B cell (primary cell): ENCODE data around the gene PTPRE. TPM values are rescaled to one million over a fixed set of nuclear protein-coding genes. Genes with fewer than 3 reads are reported as not detected.

Experiments
- ATAC-seq: fragments of 200-7000 bp; cut with Tn5 transposase; one replicate; pipeline ENCODE4 v1.10.0; 2021; ENCODE audit warnings: low read depth, mild to moderate bottlenecking, moderate number of reproducible peaks, moderate library complexity
- CTCF ChIA-PET: fragments of 350-600 bp; sonication (Branson Sonifier 250); formaldehyde crosslinking; loops from one replicate; lab custom pipeline; 2021; ENCODE audit warnings: antibody characterized with exemption, inconsistent platforms; lab: Charles Lee
- POLR2A ChIA-PET: fragments of 350-600 bp; sonication (Branson Sonifier 250); formaldehyde crosslinking; loops from one replicate; lab custom pipeline; 2021; ENCODE audit warnings: antibody characterized with exemption; lab: Charles Lee
- DNase-seq: peaks from one replicate; pipeline ENCODE4 v3.0.0; 2013
- H2AFZ ChIP-seq: 2 replicates; pipeline ENCODE4 v1.6.1; 2012; ENCODE audit warnings: mild to moderate bottlenecking, low read depth, low read length; ENCODE audit not compliant: insufficient read depth, poor library complexity, severe bottlenecking
- H3K27ac ChIP-seq, 2 donors: 1 replicate in 1 of 2; 2 replicates in 1 of 2; pipeline ENCODE4 v1.5.1; 2012 to 2013; ENCODE audit warnings: low read length in 2 of 2, mild to moderate bottlenecking in 2 of 2, moderate library complexity in 1 of 2
- H3K27me3 ChIP-seq, 4 experiments: fragments of 200-600 bp in 1 of 4; sonication (generic) in 1 of 4; replicated peaks in 1 of 4; 1 replicate in 2 of 4; 2 replicates in 2 of 4; pipeline versions ENCODE4 v1.6.1 to v1.7.0; 2013 to 2016; ENCODE audit warnings: low read length in 3 of 4, mild to moderate bottlenecking in 2 of 4, mixed read lengths in 1 of 4, moderate library complexity in 1 of 4; ENCODE audit not compliant: insufficient read depth in 4 of 4, control insufficient read depth in 3 of 4; ENCODE audit errors: control extremely low read depth in 1 of 4
- H3K36me3 ChIP-seq, 2 experiments: replicated peaks in 1 of 2; 1 replicate in 1 of 2; 2 replicates in 1 of 2; pipeline versions ENCODE4 v1.6.1 to v1.7.1; 2013; ENCODE audit warnings: low read length in 1 of 2; ENCODE audit not compliant: insufficient read depth in 2 of 2, control insufficient read depth in 1 of 2; ENCODE audit errors: control extremely low read depth in 1 of 2, extremely low read depth in 1 of 2
- H3K4me1 ChIP-seq, 2 donors: fragments of 200-600 bp in 1 of 2; sonication (generic) in 1 of 2; 1 replicate in 1 of 2; 2 replicates in 1 of 2; pipeline versions ENCODE4 v1.5.1 to v1.6.1; 2013 to 2017; ENCODE audit warnings: low read length in 2 of 2; ENCODE audit not compliant: control insufficient read depth in 2 of 2, insufficient read depth in 2 of 2
- H3K4me2 ChIP-seq: replicated peaks from 2 replicates; pipeline ENCODE3; 2012; ENCODE audit warnings: mild to moderate bottlenecking, low read depth, low read length; ENCODE audit not compliant: poor library complexity, severe bottlenecking
- H3K4me3 ChIP-seq, 5 experiments: fragments of 200-600 bp in 1 of 5; sonication (generic) in 1 of 5; 1 replicate in 3 of 5; 2 replicates in 2 of 5; pipeline versions ENCODE4 v1.5.1 to v1.7.0; 2011 to 2016; ENCODE audit warnings: low read length in 4 of 5, mild to moderate bottlenecking in 4 of 5, low read depth in 2 of 5, control low read depth in 1 of 5, moderate library complexity in 1 of 5; ENCODE audit not compliant: insufficient read depth in 1 of 5; ENCODE audit errors: control extremely low read depth in 1 of 5, extremely low read depth in 1 of 5
- H3K79me2 ChIP-seq: fragments of 200-600 bp; sonication (generic); one replicate; pipeline ENCODE4 v1.6.0; 2016; ENCODE audit warnings: low read length; ENCODE audit not compliant: control insufficient read depth, insufficient read depth
- H3K9ac ChIP-seq: fragments of 200-600 bp; sonication (generic); 2 replicates; pipeline ENCODE4 v1.6.1; 2017; ENCODE audit warnings: mild to moderate bottlenecking, low read length, moderate library complexity
- H3K9me3 ChIP-seq, 3 donors: one replicate each; pipeline versions ENCODE4 v1.6.1 to v1.7.1; 2013; ENCODE audit warnings: low read length in 2 of 3; ENCODE audit not compliant: control insufficient read depth in 2 of 3, insufficient read depth in 1 of 3; ENCODE audit errors: control extremely low read depth in 1 of 3
- H4K20me1 ChIP-seq: 2 replicates; pipeline ENCODE4 v1.6.0; 2012; ENCODE audit warnings: mild to moderate bottlenecking, low read length; ENCODE audit not compliant: insufficient read depth, control insufficient read depth, poor library complexity, severe bottlenecking
- H3K27ac Mint-ChIP-seq: one replicate; pipeline ENCODE4 v1.8.0; 2021; ENCODE audit warnings: mixed read lengths
- H3K27me3 Mint-ChIP-seq: one replicate; pipeline ENCODE4 v1.8.0; 2021; ENCODE audit warnings: mixed read lengths
- H3K4me1 Mint-ChIP-seq: one replicate; pipeline ENCODE4 v1.8.0; 2021; ENCODE audit warnings: mixed read lengths
- H3K4me3 Mint-ChIP-seq: one replicate; pipeline ENCODE4 v1.8.0; 2021; ENCODE audit warnings: mixed read lengths
- H3K9me3 Mint-ChIP-seq: one replicate; pipeline ENCODE4 v1.8.0; 2022; ENCODE audit warnings: mixed read lengths; ENCODE audit not compliant: insufficient read depth
- CTCF ChIP-seq: fragments of 200-600 bp; IDR thresholded peaks from one replicate; pipeline ENCODE4 v1.8.0; 2022; ENCODE audit warnings: antibody characterized with exemption, mild to moderate bottlenecking
- EZH2 ChIP-seq: IDR thresholded peaks from 2 replicates; pipeline ENCODE4 v1.6.1; 2012; ENCODE audit warnings: borderline replicate concordance, low read depth, mild to moderate bottlenecking, moderate library complexity, low read length; ENCODE audit not compliant: insufficient read depth, poor library complexity, severe bottlenecking
- WGBS: methylation state at CpG from one replicate; pipeline ENCODE4 v1.1.5; 2013; ENCODE audit warnings: missing lambda C conversion rate; ENCODE audit not compliant: insufficient coverage; 5-methylcytosine and 5-hydroxymethylcytosine counted together
- intact Hi-C: fragments of 100-400 bp; cut with micrococcal nuclease; formaldehyde crosslinking; loops from one replicate; pipeline ENCODE4 v1.10.0; 2022
- polyA plus RNA-seq: library from polyadenylated mRNA; depleted of rRNA; stranded (reverse); fragments of >200 nt; gene quantifications from 2 replicates; pipeline ENCODE4 v1.2.3, GENCODE V29; 2012
- total RNA-seq, 2 donors: library from RNA; stranded (reverse); fragments of 120-200 nt in 1 of 2; gene quantifications; 1 replicate in 1 of 2; 2 replicates in 1 of 2; pipeline versions ENCODE4 v1.2.3 to v1.2.4, GENCODE V29; 2013 to 2022

The PTPRE gene
- total and polyA plus RNA-seq, 2 donors (not counting 1 experiment from before 2014, with no cell fraction given): 6.6 to 32.7 TPM

GRCh38 chr10:127973791-127974311 lies 66.9 kb downstream of the PTPRE start:
- Mint-ChIP-seq H3K4me1 (peaks cover 5% of the 10 kb centered on the region), H3K4me3 (no peak overlapping the region), H3K27ac (no peak overlapping the region), H3K27me3 (peaks cover 19% of the 10 kb centered on the region), H3K9me3 (no peaks in the 10 kb centered on the region)
- no peak overlapping the region for H3K27ac ChIP-seq
- peaks cover 0 to 5% of the 10 kb centered on the region in 2 donors for H3K4me1 ChIP-seq
- no peaks in the 10 kb centered on the region for H4K20me1 ChIP-seq
- no peak for DNase-seq
- H3K9ac ChIP-seq: no peak overlapping the region
- WGBS: 16% methylated on average over 9 of the region's 10 CpGs
- no peaks in the 10 kb centered on the region for H3K9me3 ChIP-seq
- H3K27me3 ChIP-seq: peaks cover 0 to 14% (median 0%) of the 10 kb centered on the region in 4 experiments
- ChIA-PET CTCF (no interaction called here), POLR2A (no interaction called here)
- H3K36me3 ChIP-seq: no peaks in the 10 kb centered on the region
- no peaks in the 10 kb centered on the region for H3K79me2 ChIP-seq
- H3K4me3 ChIP-seq: no peak overlapping the region
- no peak for TF ChIP-seq CTCF
- TF ChIP-seq EZH2: no peak
- no peak overlapping the region for H3K4me2 ChIP-seq
- intact Hi-C loops: no loop called here
- H2AFZ ChIP-seq: no peak overlapping the region
- ATAC-seq: no peak

- peaks cover 5% of the 10 kb centered on the region for H3K4me1 Mint-ChIP-seq
- Histone ChIP-seq H3K27me3 (peaks cover 0 to 14% (median 0%) of the 10 kb centered on the region in 4 experiments), H3K4me3 (no peak overlapping the region), H3K9ac (no peak overlapping the region), H3K27ac (no peak overlapping the region), H2AFZ (no peak overlapping the region), H3K4me2 (no peak overlapping the region), H3K79me2 (no peaks in the 10 kb centered on the region), H3K36me3 (no peaks in the 10 kb centered on the region), H3K9me3 (peaks cover 1 to 6% (median 2%) of the 10 kb centered on the region in 3 donors), H4K20me1 (no peaks in the 10 kb centered on the region), H3K4me1 (peaks cover 0 to 5% of the 10 kb centered on the region in 2 donors)
- no peak overlapping the region for H3K4me3 Mint-ChIP-seq
- H3K27ac Mint-ChIP-seq: no peak overlapping the region
- TF ChIP-seq CTCF (no peak), EZH2 (no peak)
- H3K27me3 Mint-ChIP-seq: peaks cover 20% of the 10 kb centered on the region
- ATAC-seq: no peak
- ChIA-PET POLR2A (no interaction called here), CTCF (no interaction called here)
- no peaks in the 10 kb centered on the region for H3K9me3 Mint-ChIP-seq
- 86% methylated on average over 9 of the region's 9 CpGs for WGBS
- DNase-seq: no peak
- intact Hi-C loops: no loop called here
Observed at GRCh38 chr10:127974911-127975310, 68.0 kb downstream of the PTPRE start.
